Fibroblast of mammary gland (primary cell): ENCODE results near the gene PRODH2.
A peak's percentile ranks its signal among the peaks of the same experiment; 100 is the strongest.

ENCODE experiments used
- DNase-seq: peaks from one replicate; pipeline ENCODE4 v3.0.0-alpha.2; 2010; ENCODE audit warnings: low read depth
- H3K4me3 ChIP-seq: 2 replicates; pipeline ENCODE4 v1.5.1; 2011; ENCODE audit warnings: low read depth, mild to moderate bottlenecking, low read length, moderate library complexity; ENCODE audit not compliant: control insufficient read depth
- CTCF ChIP-seq: conservative IDR thresholded peaks from 2 replicates; pipeline ENCODE4 v1.5.1; 2011; ENCODE audit warnings: low read depth, low read length, inconsistent platforms; ENCODE audit not compliant: control insufficient read depth, insufficient read depth

Gene PRODH2

GRCh38 chr19:35754370-35755130 lies 58.1 kb downstream of the PRODH2 start:
- peak overlapping the region; percentile 31 for H3K4me3 ChIP-seq
- peak; percentile 12 for DNase-seq
- TF ChIP-seq CTCF = no peak

GRCh38 chr19:35753634-35754369 lies 58.8 kb downstream of the PRODH2 start:
- no peak for TF ChIP-seq CTCF
- no peak overlapping the region for H3K4me3 ChIP-seq
- no peak for DNase-seq

DNA sequence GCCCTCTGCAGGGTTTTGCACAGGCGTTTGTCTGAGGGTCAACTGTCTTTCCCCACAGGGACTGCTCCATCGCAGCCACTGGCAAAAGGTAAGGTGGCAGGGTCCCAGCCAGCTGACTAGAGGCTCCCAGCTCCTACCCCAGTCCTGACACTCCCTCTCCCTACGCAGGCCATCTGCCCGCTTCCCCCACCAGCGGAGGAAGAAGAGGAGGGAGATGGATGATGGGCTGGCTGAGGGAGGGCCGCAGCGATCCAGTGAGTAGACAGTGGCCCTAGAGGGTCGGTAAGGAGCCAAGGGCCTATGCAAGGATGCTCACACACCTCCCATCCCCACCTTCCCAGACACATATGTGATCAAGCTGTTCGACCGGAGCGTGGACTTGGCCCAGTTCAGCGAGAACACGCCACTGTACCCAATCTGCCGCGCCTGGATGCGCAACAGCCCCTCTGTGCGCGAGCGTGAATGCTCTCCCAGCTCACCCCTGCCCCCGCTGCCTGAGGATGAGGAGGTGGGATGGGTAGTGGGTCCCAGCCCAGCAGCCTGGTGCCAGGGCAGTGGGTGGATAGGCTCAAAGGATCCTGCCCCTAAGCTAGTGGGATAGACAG lies 59.8 kb downstream of the PRODH2 start:
- no peak for TF ChIP-seq CTCF
- DNase-seq = no peak
- no peak overlapping the region for H3K4me3 ChIP-seq

GRCh38 chr19:35751839-35752745 lies 60.6 kb downstream of the PRODH2 start:
- DNase-seq = no peak
- TF ChIP-seq CTCF = no peak
- H3K4me3 ChIP-seq = no peak overlapping the region

- TF ChIP-seq CTCF = no peak
- DNase-seq = no peak
- no peak overlapping the region for H3K4me3 ChIP-seq
These were observed 62.5 kb downstream of the PRODH2 start for GRCh38 chr19:35750167-35750566.
